Measurements from ENCODE around the gene GNG12. TPM values are rescaled to one million over a fixed set of nuclear protein-coding genes. Genes with fewer than 3 reads are reported as not detected.
"Not testable (repeated sequence)": the region's sequence is repeated elsewhere in the genome, so short reads cannot be mapped to it uniquely, and the experiment has no call there.

GNG12 gene
- total RNA-seq, 8 experiments from 2014 or later = 8.6 to 146 (median 51.7) TPM

DNA sequence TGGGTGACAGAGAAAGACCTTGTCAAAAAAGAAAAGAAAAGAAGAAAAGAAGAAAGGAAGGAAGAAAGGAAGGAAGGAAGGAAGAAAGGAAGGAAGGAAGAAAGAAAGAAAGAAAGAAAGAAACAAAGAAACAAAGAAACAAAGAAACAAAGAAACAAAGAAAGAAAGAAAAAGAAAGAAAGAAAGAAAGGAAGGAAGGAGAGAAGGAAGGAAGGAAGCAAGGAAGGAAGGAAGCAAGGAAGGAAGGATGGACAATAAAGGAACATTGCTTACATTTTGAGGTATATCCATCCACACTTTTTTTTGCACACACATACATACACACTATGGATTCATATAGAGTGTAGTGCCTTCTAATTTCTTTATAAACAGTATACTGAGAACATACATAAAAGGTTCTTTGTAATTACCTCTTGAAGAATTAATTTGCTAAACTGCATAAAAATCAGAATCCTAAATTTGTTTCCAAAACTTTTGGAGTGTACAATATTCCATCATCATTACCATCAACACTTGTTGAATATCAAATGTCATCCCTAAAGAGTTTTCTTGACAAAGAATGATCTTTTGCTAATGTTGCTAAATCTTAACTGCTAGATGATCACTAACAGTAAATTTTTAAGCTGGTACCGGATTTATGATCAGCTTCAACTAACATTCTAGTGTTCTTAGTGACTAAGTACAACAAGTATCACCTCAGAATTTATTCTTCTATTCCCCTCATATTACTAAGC, 159.6 kb downstream of the GNG12 start:
- in situ Hi-C loops (cut with MboI; ENCODE audit: low pct_unique_long_range_greater_than_20kb in 2 of 9, low sequenced_read_pairs in 9 of 9, unreplicated experiment in 9 of 9) = no loop called here
- WGBS, 10 experiments = 40 to 100% (median 84%) methylated on average over 1 of the region's 1 CpG
- Histone ChIP-seq H3K4me3 (no peak overlapping the region), H3K27ac (no peak overlapping the region), H3K4me1 (replicated peaks in 1 of 2) (peaks cover 0 to 14% of the 10 kb centered on the region in 2 donors)
- ATAC-seq (replicated peaks in 6 of 8) = no peak

DNA sequence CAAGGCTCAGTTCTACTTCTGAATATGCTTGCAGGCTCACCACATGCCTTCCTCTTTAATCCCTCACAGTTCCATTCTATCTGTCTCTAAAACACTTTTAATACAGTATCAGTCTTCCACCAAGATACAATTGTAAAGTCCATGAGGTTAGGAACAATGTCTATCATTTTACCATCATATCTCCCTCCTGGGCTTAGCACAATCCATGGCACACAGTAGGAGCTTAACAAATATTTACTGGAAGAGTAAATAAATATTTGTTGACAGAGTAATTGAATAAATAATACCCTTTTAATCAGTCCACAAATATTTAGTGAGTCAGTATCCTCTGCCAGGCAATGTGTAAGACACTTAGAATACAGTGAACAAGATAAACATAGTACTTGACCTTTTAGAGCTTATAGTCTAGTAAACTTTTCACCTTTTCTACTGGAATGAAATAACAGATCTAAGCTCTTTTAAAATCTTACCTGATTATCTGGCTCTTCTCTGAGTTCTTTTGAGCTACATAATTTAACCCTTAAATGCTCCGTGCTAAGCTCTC, 160.9 kb downstream of the GNG12 start:
- H3K4me1 ChIP-seq (replicated peaks in 1 of 2) = peaks cover 0 to 11% of the 10 kb centered on the region in 2 donors
- 85 to 100% (median 100%) methylated on average over 1 of the region's 1 CpG; no CpG with 5 or more reads in 2 of the 10 experiments for WGBS, 10 experiments
- in situ Hi-C loops (cut with MboI; ENCODE audit: low pct_unique_long_range_greater_than_20kb in 2 of 9, low sequenced_read_pairs in 9 of 9, unreplicated experiment in 9 of 9) = no loop called here
- ATAC-seq (replicated peaks in 6 of 8) = no peak
- no peak overlapping the region for H3K4me3 ChIP-seq
- no peak overlapping the region for H3K27ac ChIP-seq

- H3K4me1 ChIP-seq (replicated peaks in 1 of 2) = no peaks in the 10 kb centered on the region
- in situ Hi-C loops (cut with MboI; ENCODE audit: low pct_unique_long_range_greater_than_20kb in 2 of 9, low sequenced_read_pairs in 9 of 9, unreplicated experiment in 9 of 9) = no loop called here
- H3K4me3 ChIP-seq = no peak overlapping the region
- peak in 1 of 8 experiments; percentile 42 for ATAC-seq (replicated peaks in 6 of 8)
- WGBS, 10 experiments = 0 to 88% (median 60%) methylated on average over 1 of the region's 1 CpG; no CpG with 5 or more reads in 1 of the 10 experiments
- H3K27ac ChIP-seq = no peak overlapping the region
These were observed 164.6 kb downstream of the GNG12 start for GRCh38 chr1:67668660-67669059.

DNA sequence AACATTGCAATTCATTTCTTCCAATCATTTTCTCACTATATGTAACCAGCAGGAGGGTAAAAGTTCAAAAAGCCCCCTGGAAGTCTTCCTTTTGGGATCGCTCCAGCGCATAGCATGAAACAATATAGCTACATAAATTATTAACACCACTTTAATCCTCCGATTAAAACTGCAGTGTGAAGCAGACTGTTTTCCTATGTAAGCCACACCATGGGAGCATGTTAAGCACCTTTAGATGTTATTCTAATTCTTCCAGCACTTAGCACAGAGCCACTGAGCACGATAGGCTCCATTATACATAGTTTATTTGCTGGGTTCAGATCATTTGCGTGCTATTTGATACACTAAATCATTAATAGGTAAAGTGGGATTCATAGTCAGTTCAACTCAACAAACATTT, 166.6 kb downstream of the GNG12 start:
- H3K4me1 ChIP-seq (replicated peaks in 1 of 2) = no peaks in the 10 kb centered on the region
- no peak overlapping the region for H3K27ac ChIP-seq
- no peak overlapping the region for H3K4me3 ChIP-seq
- no peak for ATAC-seq (replicated peaks in 6 of 8)
- in situ Hi-C loops (cut with MboI; ENCODE audit: low pct_unique_long_range_greater_than_20kb in 2 of 9, low sequenced_read_pairs in 9 of 9, unreplicated experiment in 9 of 9) = no loop called here
- 67 to 100% (median 88%) methylated on average over 1 to 5 of the region's 5 CpGs for WGBS, 10 experiments

GRCh38 chr1:67665307-67665706, 168.0 kb downstream of the GNG12 start:
- H3K4me3 ChIP-seq; ATAC-seq (replicated peaks in 6 of 8); H3K27ac ChIP-seq; H3K4me1 ChIP-seq (replicated peaks in 1 of 2); in situ Hi-C loops (cut with MboI; ENCODE audit: low pct_unique_long_range_greater_than_20kb in 2 of 9, low sequenced_read_pairs in 9 of 9, unreplicated experiment in 9 of 9): not testable (repeated sequence)

DNA sequence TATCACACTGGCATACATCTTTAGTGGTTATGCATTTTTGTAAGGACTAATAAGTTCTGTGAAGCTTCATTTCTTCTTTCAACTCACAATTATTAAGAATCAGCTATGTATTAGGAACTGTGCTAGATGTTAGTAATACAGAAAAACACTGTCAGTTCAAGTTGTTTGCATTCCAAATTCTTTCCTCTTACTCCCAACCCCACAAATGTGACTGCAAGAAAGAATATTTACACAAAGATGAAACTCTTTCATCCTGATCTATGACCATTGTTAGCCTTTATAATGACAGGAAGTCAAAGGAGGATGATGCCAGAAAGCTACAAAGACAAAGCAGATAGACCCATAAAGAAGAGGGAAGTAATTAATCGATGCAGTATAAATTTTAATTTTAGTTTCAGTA, 169.2 kb downstream of the GNG12 start:
- no peak overlapping the region for H3K27ac ChIP-seq
- in situ Hi-C loops (cut with MboI; ENCODE audit: low pct_unique_long_range_greater_than_20kb in 2 of 9, low sequenced_read_pairs in 9 of 9, unreplicated experiment in 9 of 9) = no loop called here
- H3K4me3 ChIP-seq = no peak overlapping the region
- WGBS, 10 experiments = 0 to 100% (median 79%) methylated on average over 1 of the region's 1 CpG; no CpG with 5 or more reads in 2 of the 10 experiments
- H3K4me1 ChIP-seq (replicated peaks in 1 of 2) = no peaks in the 10 kb centered on the region
- ATAC-seq (replicated peaks in 6 of 8) = peak in 1 of 8 experiments; percentile 12

- in situ Hi-C loops (cut with MboI; ENCODE audit: low pct_unique_long_range_greater_than_20kb in 2 of 9, low sequenced_read_pairs in 9 of 9, unreplicated experiment in 9 of 9) = no loop called here
- Histone ChIP-seq H3K4me3 (no peak overlapping the region), H3K4me1 (replicated peaks in 1 of 2) (no peaks in the 10 kb centered on the region), H3K27ac (no peak overlapping the region)
- no peak for ATAC-seq (replicated peaks in 6 of 8)
- 44 to 92% (median 78%) methylated on average over 2 to 6 of the region's 6 CpGs; no CpG with 5 or more reads in 1 of the 10 experiments for WGBS, 10 experiments
These were observed 170.4 kb downstream of the GNG12 start for GRCh38 chr1:67662884-67663283.

DNA sequence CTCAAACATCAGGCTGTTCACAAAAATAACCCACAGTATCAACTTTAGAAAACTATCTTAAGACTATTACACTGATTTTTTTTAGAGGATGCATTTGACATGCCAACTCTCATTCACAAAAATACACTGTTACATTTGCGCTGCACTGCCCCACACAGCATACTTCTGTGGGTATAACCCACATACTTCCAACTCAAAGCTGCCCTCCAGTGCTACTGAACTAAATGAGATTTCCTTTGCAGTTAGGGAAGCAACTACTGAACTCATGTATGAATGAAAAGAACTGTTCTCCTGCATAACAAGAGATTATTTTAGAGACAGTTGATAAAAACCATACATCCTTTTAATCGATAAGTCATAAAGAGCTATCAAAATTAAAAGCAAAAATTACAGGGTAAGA, 174.0 kb downstream of the GNG12 start:
- H3K27ac ChIP-seq = no peak overlapping the region
- in situ Hi-C loops (cut with MboI; ENCODE audit: low pct_unique_long_range_greater_than_20kb in 2 of 9, low sequenced_read_pairs in 9 of 9, unreplicated experiment in 9 of 9) = no loop called here

DNA sequence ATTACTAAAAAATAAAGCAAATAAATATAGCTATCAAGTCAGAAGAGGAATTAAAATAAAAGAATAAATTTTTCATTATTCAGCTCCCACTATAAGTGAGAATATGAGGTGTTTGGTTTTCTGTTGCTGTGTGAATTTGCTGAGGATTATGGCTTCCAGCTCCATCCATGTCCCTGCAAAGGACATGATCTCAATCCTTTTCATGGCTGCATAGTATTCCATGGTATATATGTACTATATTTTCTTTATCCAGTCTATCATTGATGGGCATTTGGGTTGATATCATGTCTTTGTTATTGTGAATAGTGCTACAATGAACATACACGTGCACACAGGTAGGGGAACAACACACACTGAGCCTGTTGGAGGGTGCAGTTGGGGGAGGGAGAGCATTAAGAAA, 176.1 kb downstream of the GNG12 start:
- H3K4me3 ChIP-seq; H3K27ac ChIP-seq; H3K4me1 ChIP-seq (replicated peaks in 1 of 2); in situ Hi-C loops (cut with MboI; ENCODE audit: low pct_unique_long_range_greater_than_20kb in 2 of 9, low sequenced_read_pairs in 9 of 9, unreplicated experiment in 9 of 9); ATAC-seq (replicated peaks in 6 of 8): not testable (repeated sequence)
- 22 to 100% (median 91%) methylated on average over 1 of the region's 1 CpG; no CpG with 5 or more reads in 2 of the 10 experiments for WGBS, 10 experiments

More for the DNA sequence above, 174.0 kb downstream of the GNG12 start:
- no peak for ATAC-seq (replicated peaks in 6 of 8)
- H3K4me1 ChIP-seq (replicated peaks in 1 of 2) = no peaks in the 10 kb centered on the region
- 58 to 100% (median 100%) methylated on average over 2 of the region's 2 CpGs; no CpG with 5 or more reads in 3 of the 10 experiments for WGBS, 10 experiments
- H3K4me3 ChIP-seq = no peak overlapping the region

DNA sequence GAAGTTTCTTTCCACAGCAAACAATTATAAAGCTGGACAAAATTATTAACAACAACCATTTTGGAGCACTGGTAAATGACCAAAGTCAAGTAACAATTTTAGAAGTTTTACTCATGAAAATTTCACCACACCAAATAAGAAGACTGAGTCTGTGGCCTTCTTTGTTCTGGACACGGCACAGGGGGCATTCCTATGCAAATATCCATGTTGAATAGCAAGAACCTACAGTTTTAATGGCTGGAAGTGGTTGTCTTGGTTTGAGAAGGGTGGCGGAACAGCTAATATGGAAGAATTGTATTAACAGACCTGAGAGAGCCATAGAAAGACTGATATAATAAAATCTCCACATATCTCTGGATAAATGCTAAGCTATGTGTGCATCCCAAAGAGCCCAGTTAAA, 177.7 kb downstream of the GNG12 start:
- WGBS, 10 experiments = 0 to 92% (median 56%) methylated on average over 1 to 2 of the region's 2 CpGs
- no peak overlapping the region for H3K4me3 ChIP-seq
- no peak for ATAC-seq (replicated peaks in 6 of 8)
- H3K27ac ChIP-seq = no peak overlapping the region
- in situ Hi-C loops (cut with MboI; ENCODE audit: low pct_unique_long_range_greater_than_20kb in 2 of 9, low sequenced_read_pairs in 9 of 9, unreplicated experiment in 9 of 9) = no loop called here
- H3K4me1 ChIP-seq (replicated peaks in 1 of 2) = no peaks in the 10 kb centered on the region

DNA sequence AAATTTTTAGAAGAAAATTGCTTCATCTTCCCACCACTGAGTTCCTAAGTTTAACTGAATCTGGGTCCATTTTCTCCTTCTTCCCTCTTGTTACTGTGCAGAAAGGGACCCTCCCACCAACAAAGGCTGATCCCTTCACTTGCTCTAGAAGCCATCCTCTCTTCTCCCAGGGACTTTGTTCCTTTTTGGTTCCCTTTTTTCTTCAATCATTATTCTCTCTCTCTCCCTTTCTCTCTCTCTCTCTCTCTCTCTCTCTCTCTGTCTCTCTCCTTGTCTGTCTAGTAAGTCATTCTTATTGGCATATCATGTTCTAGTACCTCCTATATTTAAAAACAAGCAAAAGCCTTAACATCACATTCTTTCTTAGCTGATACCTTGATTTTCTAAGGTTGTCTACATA, 180.0 kb downstream of the GNG12 start:
- peak in 3 of 8 experiments; percentile 16 to 31 (median 27) for ATAC-seq (replicated peaks in 6 of 8)
- H3K27ac ChIP-seq = no peak overlapping the region
- H3K4me1 ChIP-seq (replicated peaks in 1 of 2) = no peaks in the 10 kb centered on the region
- in situ Hi-C loops (cut with MboI; ENCODE audit: low pct_unique_long_range_greater_than_20kb in 2 of 9, low sequenced_read_pairs in 9 of 9, unreplicated experiment in 9 of 9) = no loop called here
- H3K4me3 ChIP-seq = no peak overlapping the region

GRCh38 chr1:67652800-67653199, 180.5 kb downstream of the GNG12 start:
- Histone ChIP-seq H3K4me1 (replicated peaks in 1 of 2) (no peaks in the 10 kb centered on the region), H3K27ac (no peak overlapping the region), H3K4me3 (no peak overlapping the region)
- ATAC-seq (replicated peaks in 6 of 8) = peak in 6 of 8 experiments; percentile 30 to 99 (median 66)
- in situ Hi-C loops (cut with MboI; ENCODE audit: low pct_unique_long_range_greater_than_20kb in 2 of 9, low sequenced_read_pairs in 9 of 9, unreplicated experiment in 9 of 9) = no loop called here
- 0 to 100% (median 61%) methylated on average over 1 to 2 of the region's 2 CpGs; no CpG with 5 or more reads in 2 of the 10 experiments for WGBS, 10 experiments

Measured in motor neuron (in vitro differentiated cells).